ENCODE results near the gene TMEM259. TPM values are rescaled to one million over a fixed set of nuclear protein-coding genes. Genes with fewer than 3 reads are reported as not detected.

Gene TMEM259
- total and polyA plus RNA-seq, 9 of the 15 experiments (the other 6 are each of a cell fraction or from before 2014, with no cell fraction given) = 0.52 to 231 (median 63.6) TPM

DNA sequence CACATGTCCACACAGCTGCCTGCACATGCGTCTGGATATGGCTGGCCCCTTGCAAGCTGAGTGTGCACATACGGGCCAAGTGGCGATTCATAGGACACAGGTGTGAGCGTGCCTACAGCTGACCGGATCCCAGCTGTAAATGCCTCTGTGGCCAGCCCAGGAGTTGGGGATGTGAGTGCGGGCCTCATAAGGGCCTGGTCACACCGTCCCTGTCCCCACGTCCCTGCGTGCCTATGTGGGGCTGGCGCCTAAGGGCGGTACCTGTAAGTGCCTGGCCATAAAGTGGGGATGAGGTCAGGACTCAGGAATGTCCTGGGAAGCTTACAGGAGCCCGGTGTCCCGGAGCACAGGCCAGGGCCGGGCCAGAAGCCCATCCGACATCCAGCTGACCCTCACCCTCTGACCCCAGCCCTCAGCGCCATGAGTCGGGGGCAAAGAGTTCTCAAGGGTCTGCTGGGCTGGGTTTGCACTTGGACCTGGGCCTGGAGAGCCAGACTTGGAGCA, 44.7 kb upstream of the TMEM259 start (continued):
- TF ChIP-seq EP400 (IDR thresholded peaks at IDR 0.05) (no peak), TFAP4 (CRISPR knock-in tag; IDR thresholded peaks at IDR 0.05; ENCODE audit: borderline replicate concordance) (peak; percentile 56), ZNF274 (IDR thresholded peaks at IDR 0.05; ENCODE audit: borderline replicate concordance, low read depth, low read length) (no peak), ZBTB33 (CRISPR knock-in tag; IDR thresholded peaks at IDR 0.05) (peak; percentile 77), CBX2 (IDR thresholded peaks at IDR 0.05; ENCODE audit: insufficient read depth, low read length, poor library complexity, severe bottlenecking) (no peak), ZNF121 (CRISPR knock-in tag; conservative IDR thresholded peaks at IDR 0.05) (no peak), CHD1 (IDR thresholded peaks at IDR 0.05; ENCODE audit: low read length) (no peak), SMAD2 (IDR thresholded peaks at IDR 0.05; ENCODE audit: low read depth, low read length) (no peak), SNIP1 (IDR thresholded peaks at IDR 0.05; ENCODE audit: low read depth) (no peak), DACH1 (IDR thresholded peaks at IDR 0.05; ENCODE audit: partially characterized antibody) (no peak), HDGF (IDR thresholded peaks at IDR 0.05) (no peak), STAT5B (CRISPR knock-in tag; IDR thresholded peaks at IDR 0.05) (no peak)
- TF ChIP-seq, protein P1, sequence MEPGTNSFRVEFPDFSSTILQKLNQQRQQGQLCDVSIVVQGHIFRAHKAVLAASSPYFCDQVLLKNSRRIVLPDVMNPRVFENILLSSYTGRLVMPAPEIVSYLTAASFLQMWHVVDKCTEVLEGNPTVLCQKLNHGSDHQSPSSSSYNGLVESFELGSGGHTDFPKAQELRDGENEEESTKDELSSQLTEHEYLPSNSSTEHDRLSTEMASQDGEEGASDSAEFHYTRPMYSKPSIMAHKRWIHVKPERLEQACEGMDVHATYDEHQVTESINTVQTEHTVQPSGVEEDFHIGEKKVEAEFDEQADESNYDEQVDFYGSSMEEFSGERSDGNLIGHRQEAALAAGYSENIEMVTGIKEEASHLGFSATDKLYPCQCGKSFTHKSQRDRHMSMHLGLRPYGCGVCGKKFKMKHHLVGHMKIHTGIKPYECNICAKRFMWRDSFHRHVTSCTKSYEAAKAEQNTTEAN (CRISPR knock-in tag; IDR thresholded peaks at IDR 0.05) = no peak
- TF ChIP-seq, protein P2, sequence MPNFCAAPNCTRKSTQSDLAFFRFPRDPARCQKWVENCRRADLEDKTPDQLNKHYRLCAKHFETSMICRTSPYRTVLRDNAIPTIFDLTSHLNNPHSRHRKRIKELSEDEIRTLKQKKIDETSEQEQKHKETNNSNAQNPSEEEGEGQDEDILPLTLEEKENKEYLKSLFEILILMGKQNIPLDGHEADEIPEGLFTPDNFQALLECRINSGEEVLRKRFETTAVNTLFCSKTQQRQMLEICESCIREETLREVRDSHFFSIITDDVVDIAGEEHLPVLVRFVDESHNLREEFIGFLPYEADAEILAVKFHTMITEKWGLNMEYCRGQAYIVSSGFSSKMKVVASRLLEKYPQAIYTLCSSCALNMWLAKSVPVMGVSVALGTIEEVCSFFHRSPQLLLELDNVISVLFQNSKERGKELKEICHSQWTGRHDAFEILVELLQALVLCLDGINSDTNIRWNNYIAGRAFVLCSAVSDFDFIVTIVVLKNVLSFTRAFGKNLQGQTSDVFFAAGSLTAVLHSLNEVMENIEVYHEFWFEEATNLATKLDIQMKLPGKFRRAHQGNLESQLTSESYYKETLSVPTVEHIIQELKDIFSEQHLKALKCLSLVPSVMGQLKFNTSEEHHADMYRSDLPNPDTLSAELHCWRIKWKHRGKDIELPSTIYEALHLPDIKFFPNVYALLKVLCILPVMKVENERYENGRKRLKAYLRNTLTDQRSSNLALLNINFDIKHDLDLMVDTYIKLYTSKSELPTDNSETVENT (CRISPR knock-in tag; IDR thresholded peaks at IDR 0.05) = no peak
